Stomach smooth muscle (tissue), 2 donors: ENCODE results near the gene RHBDD1.

Experiments used
- H3K27ac ChIP-seq: one replicate; pipeline ENCODE4 v1.7.0; 2013; ENCODE audit warnings: mild to moderate bottlenecking, low read length, inconsistent platforms
- H3K27me3 ChIP-seq, 2 donors: one replicate each; pipeline ENCODE4 v1.7.0; 2013; ENCODE audit warnings: low read length in 2 of 2; ENCODE audit not compliant: insufficient read depth in 2 of 2, control insufficient read depth in 1 of 2
- H3K36me3 ChIP-seq, 2 donors: one replicate each; pipeline ENCODE4 v1.7.0; 2013; ENCODE audit warnings: low read length in 2 of 2; ENCODE audit not compliant: control insufficient read depth in 2 of 2, insufficient read depth in 2 of 2
- H3K4me1 ChIP-seq: one replicate; pipeline ENCODE4 v1.7.0; 2013; ENCODE audit warnings: low read length; ENCODE audit not compliant: control insufficient read depth, insufficient read depth
- H3K4me3 ChIP-seq, 2 donors: one replicate each; pipeline ENCODE4 v1.7.0; 2013; ENCODE audit warnings: low read length in 2 of 2
- H3K9ac ChIP-seq, 2 donors: one replicate each; pipeline ENCODE4 v1.7.0; 2013; ENCODE audit warnings: low read length in 2 of 2, mild to moderate bottlenecking in 1 of 2
- H3K9me3 ChIP-seq, 2 donors: one replicate each; pipeline ENCODE4 v1.7.0; 2013; ENCODE audit warnings: low read length in 2 of 2; ENCODE audit not compliant: control insufficient read depth in 2 of 2
- donor health status: healthy.
- donor health status: Pancreatic carcinoma.

The RHBDD1 gene

DNA sequence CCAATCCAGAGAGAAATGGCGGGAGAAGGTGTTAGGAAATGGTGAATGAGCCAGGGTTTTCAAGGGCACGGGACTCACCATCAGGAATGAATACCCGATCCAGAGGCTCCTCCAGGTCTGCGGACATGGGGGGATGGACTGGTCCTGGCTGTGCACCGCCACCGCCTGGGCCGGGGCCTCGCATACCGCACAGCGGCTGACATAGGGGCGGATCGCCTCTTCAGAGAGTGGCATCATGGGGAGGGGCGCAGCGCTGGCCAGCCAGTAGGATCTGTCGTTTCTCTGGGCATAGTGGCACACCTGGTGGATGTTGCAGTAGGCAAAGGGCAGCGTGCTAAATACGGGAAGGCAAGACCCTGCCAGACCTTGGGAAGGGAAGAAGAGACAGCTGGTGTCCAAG, 172.1 kb downstream of the RHBDD1 start:
- no peak overlapping the region for H3K9ac ChIP-seq
- no peaks in the 10 kb centered on the region for H3K4me1 ChIP-seq
- no peaks in the 10 kb centered on the region for H3K36me3 ChIP-seq
- no peaks in the 10 kb centered on the region for H3K27me3 ChIP-seq
- H3K27ac ChIP-seq: no peak overlapping the region
- H3K9me3 ChIP-seq: no peaks in the 10 kb centered on the region
- H3K4me3 ChIP-seq: no peak overlapping the region

GRCh38 chr2:227010433-227010832, 174.6 kb downstream of the RHBDD1 start:
- H3K9me3 ChIP-seq: no peaks in the 10 kb centered on the region

DNA sequence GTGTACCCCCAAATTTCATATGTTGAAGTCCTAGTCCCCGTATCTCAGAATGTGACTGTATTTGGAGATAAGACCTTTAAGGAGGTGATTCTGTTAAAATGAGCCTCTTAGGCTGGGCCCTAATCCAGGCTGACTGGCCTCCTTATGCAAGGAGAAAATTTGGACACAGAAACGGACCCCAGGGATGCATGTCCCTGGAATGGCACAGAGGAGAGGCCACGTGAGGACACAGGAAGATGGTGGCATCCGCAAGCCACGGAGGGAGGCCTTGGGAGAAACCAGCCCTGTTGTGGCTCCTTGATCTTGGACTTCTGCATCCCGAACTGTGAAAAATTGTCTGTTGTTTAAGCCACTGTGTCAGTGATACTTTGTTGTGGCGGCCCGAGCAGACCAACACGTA, 177.5 kb downstream of the RHBDD1 start:
- Histone ChIP-seq H3K36me3 (no peaks in the 10 kb centered on the region), H3K27ac (no peak overlapping the region), H3K9me3 (no peaks in the 10 kb centered on the region), H3K4me1 (no peaks in the 10 kb centered on the region), H3K9ac (no peak overlapping the region), H3K27me3 (no peaks in the 10 kb centered on the region), H3K4me3 (no peak overlapping the region)

More at GRCh38 chr2:227010433-227010832, 174.6 kb downstream of the RHBDD1 start:
- no peaks in the 10 kb centered on the region for H3K4me1 ChIP-seq
- H3K36me3 ChIP-seq: no peaks in the 10 kb centered on the region
- H3K27me3 ChIP-seq: no peaks in the 10 kb centered on the region
- H3K4me3 ChIP-seq: no peak overlapping the region
- no peak overlapping the region for H3K9ac ChIP-seq
- no peak overlapping the region for H3K27ac ChIP-seq

DNA sequence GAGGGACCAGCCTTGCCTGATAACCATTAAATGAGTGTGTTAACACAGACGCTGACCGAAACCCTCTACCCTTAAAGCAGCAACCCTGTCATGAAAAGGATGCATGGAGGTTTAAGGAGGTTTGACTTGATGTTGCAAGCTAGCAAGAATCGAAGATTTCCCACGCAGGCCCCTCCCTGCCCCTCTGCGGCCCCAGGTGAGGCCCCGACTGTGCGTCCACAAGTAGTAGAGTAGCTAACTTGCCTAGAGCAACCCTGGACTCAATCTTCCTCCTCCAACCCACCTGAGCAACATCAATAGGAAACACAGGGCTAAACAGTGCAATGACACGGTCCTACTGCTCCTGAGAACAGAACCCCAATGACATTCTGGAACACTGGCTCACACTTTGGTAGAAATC, 178.0 kb downstream of the RHBDD1 start:
- Histone ChIP-seq H3K4me1 (no peaks in the 10 kb centered on the region), H3K9ac (no peak overlapping the region), H3K9me3 (no peaks in the 10 kb centered on the region), H3K36me3 (no peaks in the 10 kb centered on the region), H3K4me3 (no peak overlapping the region), H3K27me3 (no peaks in the 10 kb centered on the region), H3K27ac (no peak overlapping the region)

DNA sequence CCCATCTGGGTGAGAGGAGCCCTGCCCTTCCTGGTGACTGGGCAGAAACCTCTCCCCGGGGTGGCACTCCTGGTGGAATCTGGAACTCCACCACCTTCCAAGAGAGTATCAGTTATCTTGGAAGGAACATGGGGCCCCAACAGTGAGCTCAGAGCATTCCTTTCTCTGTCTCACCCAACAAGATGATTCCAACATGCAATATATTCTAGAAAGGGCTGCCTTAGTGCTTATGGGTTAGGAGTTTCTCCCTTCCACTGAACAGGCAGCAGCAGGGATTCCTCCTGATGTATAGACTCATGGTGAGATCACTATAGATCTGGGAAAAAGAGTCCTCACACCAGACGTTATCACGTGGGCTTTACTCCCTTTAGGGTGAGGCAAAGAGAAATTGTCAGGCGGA, 181.0 kb downstream of the RHBDD1 start:
- Histone ChIP-seq H3K4me3 (no peak overlapping the region), H3K36me3 (no peaks in the 10 kb centered on the region), H3K4me1 (no peaks in the 10 kb centered on the region), H3K9me3 (no peaks in the 10 kb centered on the region), H3K27me3 (no peaks in the 10 kb centered on the region), H3K9ac (no peak overlapping the region), H3K27ac (no peak overlapping the region)

DNA sequence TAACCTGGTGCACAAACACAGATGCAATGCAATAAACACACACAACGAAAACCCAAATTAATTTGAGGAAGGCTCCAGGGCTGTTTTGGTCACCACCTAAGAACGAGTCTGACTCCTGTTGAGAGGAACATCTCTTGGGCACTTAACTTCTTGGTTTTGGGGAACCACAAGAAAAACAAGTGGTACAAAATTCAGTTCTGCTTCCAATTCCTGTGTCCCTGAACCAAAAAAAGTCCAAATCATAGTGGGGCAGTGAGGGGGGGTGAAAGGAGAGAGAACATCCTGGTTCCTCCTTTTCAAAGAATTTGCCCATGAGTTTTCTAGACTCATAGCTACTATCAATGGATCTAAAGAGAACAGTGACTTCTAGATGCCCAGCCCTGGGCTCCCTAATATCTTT, 184.6 kb downstream of the RHBDD1 start:
- no peaks in the 10 kb centered on the region for H3K4me1 ChIP-seq
- no peak overlapping the region for H3K4me3 ChIP-seq
- no peaks in the 10 kb centered on the region for H3K27me3 ChIP-seq
- H3K9me3 ChIP-seq: no peaks in the 10 kb centered on the region
- H3K9ac ChIP-seq: no peak overlapping the region
- H3K27ac ChIP-seq: no peak overlapping the region
- H3K36me3 ChIP-seq: no peaks in the 10 kb centered on the region

- Histone ChIP-seq H3K4me1 (no peaks in the 10 kb centered on the region), H3K36me3 (no peaks in the 10 kb centered on the region), H3K27ac (no peak overlapping the region), H3K9me3 (no peaks in the 10 kb centered on the region), H3K27me3 (no peaks in the 10 kb centered on the region), H3K9ac (no peak overlapping the region), H3K4me3 (no peak overlapping the region)
These were observed 186.8 kb downstream of the RHBDD1 start for GRCh38 chr2:227022608-227023007.

DNA sequence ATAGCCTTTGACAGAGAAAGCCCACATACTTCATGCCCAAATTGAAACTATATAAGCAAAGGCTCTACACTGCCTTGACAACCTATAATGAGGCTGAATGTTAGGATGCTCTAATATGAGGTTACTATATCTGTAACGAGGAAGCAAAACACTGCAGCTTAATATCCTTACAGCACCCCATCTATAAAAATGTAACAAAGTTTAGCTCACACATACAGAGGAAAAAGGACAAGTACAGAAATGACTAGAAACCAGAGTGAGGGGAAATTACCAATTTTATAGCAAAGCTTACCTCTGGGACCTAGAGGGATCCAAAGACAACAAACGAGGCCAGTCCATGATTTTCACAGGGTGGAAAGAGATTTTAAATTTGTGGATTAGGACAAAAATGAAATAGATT, 189.7 kb downstream of the RHBDD1 start:
- Histone ChIP-seq H3K27me3 (no peaks in the 10 kb centered on the region), H3K4me3 (no peak overlapping the region), H3K27ac (no peak overlapping the region), H3K9ac (no peak overlapping the region), H3K4me1 (no peaks in the 10 kb centered on the region), H3K36me3 (no peaks in the 10 kb centered on the region), H3K9me3 (no peaks in the 10 kb centered on the region)

DNA sequence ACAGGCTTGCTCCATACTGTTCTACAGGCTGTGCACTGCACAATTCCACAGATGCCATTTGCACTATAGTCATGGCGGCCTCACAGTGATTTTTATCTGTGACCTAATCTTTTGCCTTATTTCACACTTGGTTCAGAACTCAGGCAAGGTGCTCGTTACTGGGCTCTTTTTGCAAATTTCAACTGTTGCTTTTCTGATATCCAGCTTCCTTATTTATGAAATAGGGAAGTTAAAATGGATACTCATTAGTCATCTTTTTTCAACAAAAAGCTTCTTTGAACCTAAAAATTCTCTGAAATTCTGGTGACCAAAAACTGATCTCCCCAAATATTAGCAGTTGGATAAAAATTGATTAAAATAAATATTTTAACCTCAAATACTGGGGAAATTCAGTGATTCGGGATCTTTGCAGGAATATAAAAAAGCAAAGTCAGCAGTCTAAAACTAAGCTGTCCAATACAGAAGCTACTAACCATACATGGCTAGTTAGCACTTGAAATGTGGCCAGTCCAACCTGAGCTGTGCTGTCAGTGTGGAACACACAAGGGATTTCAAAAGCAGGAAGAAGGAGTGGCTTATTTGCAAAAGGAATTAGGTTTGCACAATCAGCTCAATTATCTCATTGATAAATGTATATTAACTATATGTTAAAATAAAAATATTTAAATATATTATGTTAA, 193.7 kb downstream of the RHBDD1 start:
- Histone ChIP-seq H3K27ac (no peak overlapping the region), H3K9me3 (no peaks in the 10 kb centered on the region), H3K9ac (no peak overlapping the region), H3K4me1 (peaks cover 5% of the 10 kb centered on the region), H3K4me3 (no peak overlapping the region), H3K27me3 (no peaks in the 10 kb centered on the region), H3K36me3 (no peaks in the 10 kb centered on the region)

DNA sequence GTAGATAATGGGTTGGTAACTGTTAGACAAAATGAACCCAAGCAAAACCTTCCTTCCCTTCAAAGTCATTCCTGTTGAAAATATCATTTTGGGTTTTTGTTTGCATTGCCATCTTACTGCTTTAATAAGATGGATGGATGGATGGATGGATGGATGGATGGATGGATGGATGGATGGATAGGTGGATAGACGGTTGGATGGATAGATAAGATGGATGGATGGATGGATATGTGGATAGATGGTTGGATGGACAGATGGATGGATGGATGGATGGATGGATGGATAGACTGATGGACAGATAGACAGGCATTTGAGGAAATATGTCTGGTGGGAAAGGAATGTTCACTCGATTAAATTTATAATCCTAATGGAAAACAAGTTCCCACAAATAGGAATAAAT, 194.9 kb downstream of the RHBDD1 start:
- no peaks in the 10 kb centered on the region for H3K27me3 ChIP-seq
- no peak overlapping the region for H3K27ac ChIP-seq
- H3K36me3 ChIP-seq: no peaks in the 10 kb centered on the region
- H3K9me3 ChIP-seq: no peaks in the 10 kb centered on the region
- H3K4me3 ChIP-seq: no peak overlapping the region
- H3K4me1 ChIP-seq: peaks cover 5% of the 10 kb centered on the region
- no peak overlapping the region for H3K9ac ChIP-seq

GRCh38 chr2:227031379-227031778, 195.5 kb downstream of the RHBDD1 start:
- no peak overlapping the region for H3K9ac ChIP-seq
- no peak overlapping the region for H3K27ac ChIP-seq
- peaks cover 5% of the 10 kb centered on the region for H3K4me1 ChIP-seq
- H3K36me3 ChIP-seq: no peaks in the 10 kb centered on the region
- no peaks in the 10 kb centered on the region for H3K27me3 ChIP-seq
- no peaks in the 10 kb centered on the region for H3K9me3 ChIP-seq
- no peak overlapping the region for H3K4me3 ChIP-seq
